Cardiac muscle cell (in vitro differentiated cells and primary cell): ENCODE results near the gene TOX4. TPM values are rescaled to one million over a fixed set of nuclear protein-coding genes. Genes with fewer than 3 reads are reported as not detected.

Source experiments
- DNase-seq, 2 donors: peaks; one replicate each; pipeline versions ENCODE4 v3.0.0 to v3.0.0-alpha.2; 2010 to 2017; ENCODE audit warnings: low read depth in 1 of 2, low spot score in 1 of 2
- H3K27ac ChIP-seq: fragments of 200-600 bp; sonication (generic); 2 replicates; pipeline ENCODE4 v1.5.1; 2016
- H3K27me3 ChIP-seq: fragments of 200-600 bp; sonication (generic); 2 replicates; pipeline ENCODE4 v1.6.0; 2016; ENCODE audit warnings: control low read depth
- H3K36me3 ChIP-seq: fragments of 200-600 bp; sonication (generic); 2 replicates; pipeline ENCODE4 v1.5.1; 2016; ENCODE audit warnings: control low read depth
- H3K4me1 ChIP-seq: fragments of 200-600 bp; sonication (generic); 2 replicates; pipeline ENCODE4 v1.8.1; 2017; ENCODE audit warnings: low read depth, mild to moderate bottlenecking, mixed run types
- H3K4me3 ChIP-seq: fragments of 200-600 bp; sonication (generic); 2 replicates; pipeline ENCODE4 v1.5.1; 2016; ENCODE audit warnings: mild to moderate bottlenecking
- H3K9me3 ChIP-seq: fragments of 200-600 bp; sonication (generic); 2 replicates; pipeline ENCODE4 v1.5.1; 2017; ENCODE audit warnings: low read depth, mild to moderate bottlenecking, control low read depth
- polyA plus RNA-seq: library from polyadenylated mRNA; unstranded; fragments of >200 nt; fragmentation: Nextera tagmentation; extraction: Ambion mirVana; gene quantifications from 2 replicates; pipeline ENCODE4 v1.2.1, GENCODE V29; 2016
- total RNA-seq: library from RNA; depleted of rRNA; stranded (reverse); fragments of >200 nt; gene quantifications from 2 replicates; pipeline ENCODE4 v1.2.3, GENCODE V29; 2016
- TF ChIP-seq, protein P1 (sequence below): IDR thresholded peaks from 2 replicates; pipeline ENCODE4 v1.5.1; 2012; ENCODE audit warnings: low read depth, mild to moderate bottlenecking, low read length

The TOX4 gene
- total and polyA plus RNA-seq, 2 experiments from 2014 or later, result 34.3 to 42.3 TPM

DNA sequence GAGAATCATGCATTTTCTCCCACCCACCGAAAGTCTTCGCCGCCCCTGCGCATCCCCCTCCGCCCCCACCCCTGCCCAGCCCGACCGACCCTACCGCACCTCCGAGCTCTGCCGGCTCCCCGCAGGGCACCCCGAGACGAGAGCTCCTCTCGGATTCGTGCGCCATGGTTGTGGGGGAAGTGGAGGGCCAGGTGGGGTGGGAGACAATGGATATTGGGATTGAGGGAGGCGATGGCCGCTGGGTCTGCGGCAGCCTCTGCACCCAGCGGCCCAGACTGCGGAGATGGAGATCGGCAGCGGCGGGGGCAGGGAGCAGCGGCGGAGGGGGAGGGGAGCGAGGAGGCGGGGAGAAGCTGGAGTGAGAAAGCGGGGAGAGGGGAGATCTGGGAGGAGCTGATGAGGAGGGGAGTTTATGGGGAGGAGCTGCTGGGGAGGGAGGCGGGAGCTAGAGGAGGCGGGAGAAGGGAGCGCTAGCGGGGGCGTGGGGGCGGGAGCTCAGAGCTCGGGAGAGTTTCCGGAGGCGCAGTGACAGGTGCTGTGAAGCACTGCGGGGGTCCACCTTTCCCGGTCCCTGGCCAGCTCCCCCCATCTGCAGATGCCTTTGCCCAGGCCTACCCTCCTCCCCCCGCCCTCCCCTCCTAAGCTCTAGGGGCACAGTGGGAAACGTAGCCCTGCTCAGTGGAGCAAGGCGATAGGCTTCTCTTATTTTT is 49.1 kb downstream of the TOX4 start, which contains the start of gene SALL2:
TSS of gene SALL2 (minus strand) at position 385 of the 710 bp plus-strand sequence. CDS start at position 166, 219 bp downstream.
- Histone ChIP-seq H3K9me3 (no peaks in the 10 kb centered on the region), H3K36me3 (no peaks in the 10 kb centered on the region), H3K4me1 (peaks cover 4% of the 10 kb centered on the region), H3K4me3 (peak within 1 kb of the TSS; percentile 87), H3K27me3 (no peaks in the 10 kb centered on the region), H3K27ac (peak within 1 kb of the TSS; percentile 79)
- TF ChIP-seq, protein P1, sequence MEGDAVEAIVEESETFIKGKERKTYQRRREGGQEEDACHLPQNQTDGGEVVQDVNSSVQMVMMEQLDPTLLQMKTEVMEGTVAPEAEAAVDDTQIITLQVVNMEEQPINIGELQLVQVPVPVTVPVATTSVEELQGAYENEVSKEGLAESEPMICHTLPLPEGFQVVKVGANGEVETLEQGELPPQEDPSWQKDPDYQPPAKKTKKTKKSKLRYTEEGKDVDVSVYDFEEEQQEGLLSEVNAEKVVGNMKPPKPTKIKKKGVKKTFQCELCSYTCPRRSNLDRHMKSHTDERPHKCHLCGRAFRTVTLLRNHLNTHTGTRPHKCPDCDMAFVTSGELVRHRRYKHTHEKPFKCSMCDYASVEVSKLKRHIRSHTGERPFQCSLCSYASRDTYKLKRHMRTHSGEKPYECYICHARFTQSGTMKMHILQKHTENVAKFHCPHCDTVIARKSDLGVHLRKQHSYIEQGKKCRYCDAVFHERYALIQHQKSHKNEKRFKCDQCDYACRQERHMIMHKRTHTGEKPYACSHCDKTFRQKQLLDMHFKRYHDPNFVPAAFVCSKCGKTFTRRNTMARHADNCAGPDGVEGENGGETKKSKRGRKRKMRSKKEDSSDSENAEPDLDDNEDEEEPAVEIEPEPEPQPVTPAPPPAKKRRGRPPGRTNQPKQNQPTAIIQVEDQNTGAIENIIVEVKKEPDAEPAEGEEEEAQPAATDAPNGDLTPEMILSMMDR, result no peak
- peak; percentile 81 to 91 for DNase-seq

DNA sequence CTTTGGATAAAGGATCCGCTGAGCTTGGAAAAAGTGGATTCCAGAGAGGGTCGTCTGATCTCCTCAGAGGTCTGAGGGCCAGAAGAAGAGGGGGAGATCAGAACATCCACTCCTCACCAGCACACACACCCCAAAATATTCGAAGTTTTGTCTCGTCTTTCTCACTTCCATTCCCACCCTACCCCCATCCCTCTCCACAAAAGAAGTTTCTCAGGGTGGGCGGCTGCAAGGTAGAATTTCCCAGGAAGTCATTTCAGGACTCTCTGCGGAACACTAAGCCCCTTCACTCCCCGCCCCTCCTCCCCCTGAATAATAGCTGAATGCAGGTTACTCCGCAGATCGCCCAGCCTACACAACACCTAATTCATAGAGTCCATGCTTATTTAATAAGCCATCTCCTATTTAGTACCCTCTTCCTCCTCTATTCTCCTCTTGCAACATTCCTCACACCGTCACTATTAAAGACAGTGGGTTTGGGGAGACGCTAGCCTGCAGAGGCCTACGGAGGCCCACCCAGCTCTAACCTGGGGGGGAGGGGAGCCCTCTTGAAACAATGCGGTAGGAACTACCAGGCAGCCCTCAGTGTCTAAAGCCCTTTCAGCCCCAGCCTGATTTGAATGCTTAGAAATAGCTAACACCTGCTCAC is 49.8 kb downstream of the TOX4 start:
- no peaks in the 10 kb centered on the region for H3K36me3 ChIP-seq
- H3K4me3 ChIP-seq, result peak overlapping the region; percentile 87
- peak overlapping the region; percentile 79 for H3K27ac ChIP-seq
- DNase-seq, result peak in 1 of 2 donors; percentile 60
- H3K9me3 ChIP-seq, result no peaks in the 10 kb centered on the region
- no peaks in the 10 kb centered on the region for H3K27me3 ChIP-seq
- peaks cover 4% of the 10 kb centered on the region for H3K4me1 ChIP-seq
- TF ChIP-seq, protein P1, result no peak

DNA sequence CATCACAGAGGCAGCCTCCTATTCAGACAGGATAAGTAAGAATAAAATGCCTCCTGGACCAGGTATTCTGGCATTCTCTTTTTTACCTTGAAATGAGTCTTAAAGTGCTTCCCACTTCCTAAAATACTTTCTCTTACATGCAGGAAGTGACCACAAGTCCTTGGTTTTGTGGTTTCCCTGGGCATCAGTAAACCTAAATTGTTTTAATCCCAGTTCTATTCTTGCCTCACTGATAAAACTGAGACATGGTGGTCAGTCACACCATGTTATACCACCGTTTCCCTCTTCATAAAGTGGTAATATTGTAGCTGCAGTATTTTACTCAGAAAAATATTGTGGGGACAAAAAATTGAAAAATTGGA is 50.3 kb downstream of the TOX4 start:
- no peak for DNase-seq
- H3K4me3 ChIP-seq, result peak overlapping the region; percentile 87
- H3K36me3 ChIP-seq, result no peaks in the 10 kb centered on the region
- no peaks in the 10 kb centered on the region for H3K9me3 ChIP-seq
- TF ChIP-seq, protein P1, result no peak
- H3K27me3 ChIP-seq, result no peaks in the 10 kb centered on the region
- peak overlapping the region; percentile 79 for H3K27ac ChIP-seq
- peaks cover 4% of the 10 kb centered on the region for H3K4me1 ChIP-seq

DNA sequence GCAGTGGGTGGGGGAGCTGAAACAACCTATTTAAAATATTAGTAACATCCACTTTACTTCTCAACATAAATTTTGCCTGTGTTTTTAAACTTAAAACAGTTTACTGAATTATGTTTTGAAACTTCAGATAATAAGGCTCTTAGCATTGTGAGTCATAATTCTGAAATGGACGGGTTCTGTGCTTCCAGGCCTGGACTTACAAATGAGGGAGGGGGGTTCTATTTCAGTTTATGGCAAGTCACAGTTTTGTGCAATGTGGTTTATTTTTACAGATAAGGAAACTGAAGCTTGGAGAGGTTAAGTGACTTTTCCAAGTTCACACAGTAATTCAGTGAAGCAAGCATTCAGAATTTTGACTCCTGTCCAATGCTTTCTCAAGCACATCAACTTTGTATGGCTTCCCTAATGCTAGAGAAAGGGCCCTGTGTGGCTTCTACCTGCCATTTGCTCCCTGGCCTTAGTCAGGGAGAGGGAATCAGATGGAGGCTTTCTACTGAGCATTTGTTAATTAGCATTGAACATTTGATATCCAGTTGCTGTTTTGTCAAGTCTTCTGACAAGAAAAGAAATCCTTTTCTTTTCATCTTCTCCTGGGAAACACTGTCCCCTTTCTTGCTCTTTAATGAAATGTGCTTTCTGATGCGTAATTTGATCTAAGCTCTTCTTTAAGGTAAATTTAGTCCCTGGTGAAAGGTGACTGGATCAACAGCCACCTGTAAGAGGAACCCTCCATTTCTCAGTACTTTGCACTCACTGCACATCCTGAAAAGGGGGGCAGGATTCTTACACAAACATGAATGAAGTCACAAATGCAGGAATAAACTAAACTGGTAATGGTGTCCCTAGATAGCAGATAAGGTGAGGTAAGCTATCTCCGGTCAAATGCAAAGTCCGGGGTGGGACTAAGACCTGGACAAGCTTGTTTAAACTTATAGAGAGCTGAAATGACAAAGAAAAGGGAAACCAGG is 51.7 kb downstream of the TOX4 start:
- no peak overlapping the region for H3K4me3 ChIP-seq
- peak overlapping the region; percentile 19 for H3K27ac ChIP-seq
- H3K27me3 ChIP-seq, result no peaks in the 10 kb centered on the region
- TF ChIP-seq, protein P1, result no peak
- peaks cover 4% of the 10 kb centered on the region for H3K4me1 ChIP-seq
- H3K36me3 ChIP-seq, result no peaks in the 10 kb centered on the region
- no peaks in the 10 kb centered on the region for H3K9me3 ChIP-seq
- DNase-seq, result peak in 1 of 2 donors; percentile 75

DNA sequence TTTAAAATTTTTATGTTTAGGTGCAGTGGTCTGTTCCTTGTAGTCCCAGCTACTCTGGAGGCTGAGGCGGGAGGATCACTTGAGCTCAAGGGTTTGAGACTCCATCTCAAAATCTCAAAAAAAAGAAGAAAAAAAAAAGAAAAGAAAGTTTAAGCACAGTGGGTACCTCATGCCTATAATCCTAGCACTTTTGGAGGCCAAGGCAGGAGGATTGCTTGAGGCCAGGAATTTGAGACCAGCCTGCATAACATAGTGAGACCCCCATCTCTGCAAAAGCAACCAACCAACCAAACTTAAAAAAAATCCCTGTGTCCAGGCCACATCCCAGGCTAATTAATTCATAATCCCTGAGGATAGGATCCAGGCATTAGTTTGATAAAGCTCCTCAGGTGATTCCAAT is 52.5 kb downstream of the TOX4 start:
- Histone ChIP-seq H3K4me3 (no peak overlapping the region), H3K27ac (no peak overlapping the region), H3K36me3 (no peaks in the 10 kb centered on the region), H3K27me3 (no peaks in the 10 kb centered on the region), H3K9me3 (no peaks in the 10 kb centered on the region), H3K4me1 (peaks cover 4% of the 10 kb centered on the region)
- TF ChIP-seq, protein P1, result no peak
- no peak for DNase-seq
